Epithelial cell of esophagus (primary cell): ENCODE results near the gene KLK14.
A peak's percentile ranks its signal among the peaks of the same experiment; 100 is the strongest.

Experiments
- DNase-seq: peaks from one replicate; pipeline ENCODE4 v3.0.0; 2010; ENCODE audit warnings: low read depth
- H3K4me3 ChIP-seq: 2 replicates; pipeline ENCODE4 v1.5.1; 2011; ENCODE audit warnings: mild to moderate bottlenecking, low read length, control low read depth
- TF ChIP-seq, protein P1 (sequence below): IDR thresholded peaks from 2 replicates; pipeline ENCODE4 v1.5.1; 2011; ENCODE audit warnings: low read depth, mild to moderate bottlenecking, low read length, control low read depth, inconsistent platforms; ENCODE audit not compliant: insufficient read depth; ENCODE audit errors: missing control alignments

KLK14 gene

GRCh38 chr19:51096473-51097165, 13.9 kb upstream of the KLK14 start:
- TF ChIP-seq, protein P1, sequence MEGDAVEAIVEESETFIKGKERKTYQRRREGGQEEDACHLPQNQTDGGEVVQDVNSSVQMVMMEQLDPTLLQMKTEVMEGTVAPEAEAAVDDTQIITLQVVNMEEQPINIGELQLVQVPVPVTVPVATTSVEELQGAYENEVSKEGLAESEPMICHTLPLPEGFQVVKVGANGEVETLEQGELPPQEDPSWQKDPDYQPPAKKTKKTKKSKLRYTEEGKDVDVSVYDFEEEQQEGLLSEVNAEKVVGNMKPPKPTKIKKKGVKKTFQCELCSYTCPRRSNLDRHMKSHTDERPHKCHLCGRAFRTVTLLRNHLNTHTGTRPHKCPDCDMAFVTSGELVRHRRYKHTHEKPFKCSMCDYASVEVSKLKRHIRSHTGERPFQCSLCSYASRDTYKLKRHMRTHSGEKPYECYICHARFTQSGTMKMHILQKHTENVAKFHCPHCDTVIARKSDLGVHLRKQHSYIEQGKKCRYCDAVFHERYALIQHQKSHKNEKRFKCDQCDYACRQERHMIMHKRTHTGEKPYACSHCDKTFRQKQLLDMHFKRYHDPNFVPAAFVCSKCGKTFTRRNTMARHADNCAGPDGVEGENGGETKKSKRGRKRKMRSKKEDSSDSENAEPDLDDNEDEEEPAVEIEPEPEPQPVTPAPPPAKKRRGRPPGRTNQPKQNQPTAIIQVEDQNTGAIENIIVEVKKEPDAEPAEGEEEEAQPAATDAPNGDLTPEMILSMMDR, result peak; percentile 49
- no peak overlapping the region for H3K4me3 ChIP-seq
- no peak for DNase-seq

DNA sequence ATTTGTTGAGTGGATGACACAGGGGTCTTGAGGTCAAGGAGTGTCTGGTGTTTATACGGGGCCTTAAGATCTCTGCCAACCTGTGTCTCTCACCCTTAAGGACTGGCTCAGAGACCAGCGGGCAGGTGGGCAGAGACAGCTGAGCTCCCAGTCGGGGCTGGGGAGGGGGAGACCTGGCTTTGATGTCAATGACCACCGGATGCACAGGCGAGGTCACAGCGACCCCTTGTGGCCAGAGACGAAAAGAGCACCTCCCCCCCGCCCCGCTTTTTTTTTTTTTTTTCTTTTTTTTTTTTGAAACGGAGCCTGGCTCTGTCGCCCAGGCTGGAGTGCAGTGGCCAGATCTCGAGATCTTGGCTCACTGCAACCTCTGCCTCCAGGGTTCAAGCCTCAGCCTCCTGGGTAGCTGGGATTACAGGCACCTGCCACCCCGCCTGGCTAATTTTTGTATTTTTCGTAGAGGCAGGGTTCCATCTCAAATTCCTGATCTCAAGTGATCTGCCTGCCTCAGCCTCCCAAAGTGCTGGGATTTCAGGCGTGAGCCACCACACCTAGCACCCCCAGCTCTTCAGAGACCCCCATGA, 12.1 kb upstream of the KLK14 start:
- TF ChIP-seq, protein P1, result peak; percentile 67
- H3K4me3 ChIP-seq, result no peak overlapping the region
- no peak for DNase-seq

- DNase-seq, result peak; percentile 36
- TF ChIP-seq, protein P1, result no peak
- H3K4me3 ChIP-seq, result no peak overlapping the region
These were observed 11.0 kb upstream of the KLK14 start for GRCh38 chr19:51093510-51094345.

DNA sequence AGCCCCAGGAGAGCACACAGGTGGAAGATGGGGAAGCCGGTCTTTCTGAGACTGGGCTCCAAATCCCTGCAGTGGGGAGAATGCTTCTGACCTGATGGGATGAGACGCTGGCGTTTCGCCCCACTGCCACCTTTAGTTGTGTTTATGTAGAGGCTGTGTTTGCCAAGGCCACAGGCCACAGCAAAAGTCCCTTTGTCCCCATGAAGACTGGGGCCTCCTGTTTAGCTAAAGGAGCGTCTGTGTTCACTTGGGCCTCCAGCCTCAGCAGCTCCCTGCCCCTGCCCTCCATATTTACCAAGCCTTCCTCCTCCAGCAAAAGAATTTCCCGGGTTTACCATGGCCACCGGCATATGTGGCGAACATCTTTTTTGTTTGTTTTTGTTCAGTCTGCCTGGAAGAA, 10.4 kb upstream of the KLK14 start:
- no peak for DNase-seq
- H3K4me3 ChIP-seq, result no peak overlapping the region
- TF ChIP-seq, protein P1, result no peak

DNA sequence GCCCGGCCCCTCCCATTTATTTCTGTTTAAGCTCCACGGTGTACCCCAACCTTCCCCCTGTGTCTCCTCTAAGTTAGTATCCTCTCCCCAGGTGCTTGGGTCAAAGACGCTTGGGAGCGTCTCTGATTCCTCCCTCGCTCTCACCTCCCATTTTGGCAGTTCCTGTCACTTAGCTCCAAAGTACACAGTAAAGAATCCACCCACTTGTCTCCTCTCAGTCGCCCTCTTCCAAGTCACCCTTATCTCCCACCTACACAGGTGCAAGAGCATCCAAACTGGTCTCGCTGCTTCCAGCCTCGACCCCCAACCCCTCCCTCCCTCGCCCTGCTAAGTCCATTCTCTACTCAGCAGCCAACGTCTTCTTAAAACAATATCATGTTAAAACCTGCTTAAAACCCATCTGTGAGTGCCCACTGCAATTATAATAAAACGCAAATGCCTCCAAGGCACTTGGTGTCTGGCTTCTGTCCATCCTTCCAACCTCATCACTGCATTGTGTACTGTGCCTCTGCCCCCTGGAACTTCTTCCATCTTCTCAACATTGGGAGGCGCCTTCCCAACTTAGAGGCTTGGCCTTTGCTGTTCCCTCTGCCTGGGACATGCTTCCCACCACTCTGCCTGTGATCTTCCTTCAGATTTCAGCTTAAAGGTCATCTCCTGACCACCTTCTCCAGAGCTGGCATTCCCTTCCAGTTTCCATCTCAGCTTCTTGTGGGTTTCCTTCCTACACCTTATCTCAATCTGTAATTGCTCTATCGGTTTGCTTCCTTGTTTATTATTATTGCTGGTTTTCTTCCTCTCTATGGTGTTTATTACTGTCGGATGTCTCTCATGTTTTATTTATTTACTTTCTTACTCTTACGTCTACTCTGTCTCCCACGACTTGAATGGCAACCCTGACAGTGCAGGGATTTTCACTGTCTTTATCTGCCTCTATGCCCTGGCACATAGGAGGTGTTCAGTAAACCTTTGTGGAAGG, 9.5 kb upstream of the KLK14 start:
- TF ChIP-seq, protein P1, result no peak
- H3K4me3 ChIP-seq, result no peak overlapping the region
- no peak for DNase-seq

- DNase-seq, result no peak
- TF ChIP-seq, protein P1, result no peak
- no peak overlapping the region for H3K4me3 ChIP-seq
These were observed 8.4 kb upstream of the KLK14 start for GRCh38 chr19:51091126-51091525.
